Colonic mucosa (tissue), 4 donors: Measurements from ENCODE around the gene ING1. TPM values are rescaled to one million over a fixed set of nuclear protein-coding genes. Genes with fewer than 3 reads are reported as not detected.

ENCODE experiments used
- DNase-seq: peaks from one replicate; pipeline ENCODE4 v3.0.0-alpha.2; 2020
- H3K27ac ChIP-seq: fragments of 200-600 bp; one replicate; pipeline ENCODE4 v1.8.0; 2021
- H3K27me3 ChIP-seq: fragments of 200-600 bp; one replicate; pipeline ENCODE4 v1.8.0; 2021
- H3K36me3 ChIP-seq: fragments of 200-600 bp; one replicate; pipeline ENCODE4 v1.8.0; 2021
- H3K4me1 ChIP-seq: fragments of 200-600 bp; one replicate; pipeline ENCODE4 v1.8.0; 2021; ENCODE audit warnings: mild to moderate bottlenecking
- H3K4me3 ChIP-seq: fragments of 200-600 bp; one replicate; pipeline ENCODE4 v1.8.0; 2021
- H3K9ac ChIP-seq, 2 donors: one replicate each; pipeline ENCODE4 v1.7.0; 2013; ENCODE audit warnings: control low read depth in 2 of 2, low read depth in 2 of 2, low read length in 2 of 2
- H3K9me3 ChIP-seq: fragments of 200-600 bp; one replicate; pipeline ENCODE4 v1.8.0; 2021
- intact Hi-C: fragments of 100-400 bp; cut with DNase I; formaldehyde crosslinking; loops from one replicate; pipeline ENCODE4 v1.14.1; 2022
- total RNA-seq, 2 donors: library from RNA; stranded (reverse); fragmentation: NEBNext Ultra II Directional in 1 of 2; extraction: Animal tissue kit (Norgen Biotek cat#: 25700) in 1 of 2; gene quantifications; one replicate each; pipeline ENCODE4 v1.2.1, GENCODE V29; 2021
- TF ChIP-seq, protein P1 (sequence below): fragments of 200-600 bp; IDR thresholded peaks from one replicate; pipeline ENCODE4 v1.8.0; 2022; ENCODE audit warnings: antibody characterized with exemption, mild to moderate bottlenecking
- donor health status: healthy.
- donor health status: DM: no; HTN: no; CAD: no.
- donor health status: DM: no; HTN: no; CAD: no.

ING1 gene
- total RNA-seq, 2 donors from 2014 or later, result 17.4 to 17.9 TPM

DNA sequence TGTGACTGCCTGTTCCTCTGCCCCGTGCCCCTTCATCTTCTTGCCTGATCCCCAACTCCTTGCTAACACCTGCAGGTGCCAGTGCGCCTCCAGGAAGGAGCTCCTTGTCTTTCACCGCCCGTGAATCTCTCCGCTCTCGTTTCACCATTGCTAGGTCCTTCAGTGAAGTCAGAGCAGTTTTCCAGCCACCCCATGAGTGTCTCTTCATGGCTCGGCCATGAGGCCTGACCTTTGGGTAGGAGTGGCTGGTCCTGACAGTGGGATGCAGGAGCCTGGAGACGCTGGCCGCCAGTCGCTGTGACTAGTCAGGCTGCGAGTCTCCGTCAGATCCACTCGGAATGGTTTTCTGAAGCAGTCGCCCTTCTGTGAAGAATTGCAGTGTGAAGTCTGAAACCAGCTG is 43.8 kb downstream of the ING1 start:
- intact Hi-C loops, result no loop called here
- Histone ChIP-seq H3K27me3 (no peaks in the 10 kb centered on the region), H3K36me3 (no peaks in the 10 kb centered on the region), H3K4me1 (no peaks in the 10 kb centered on the region), H3K4me3 (no peak overlapping the region), H3K9ac (no peak overlapping the region), H3K9me3 (no peaks in the 10 kb centered on the region), H3K27ac (no peak overlapping the region)
- TF ChIP-seq, protein P1, sequence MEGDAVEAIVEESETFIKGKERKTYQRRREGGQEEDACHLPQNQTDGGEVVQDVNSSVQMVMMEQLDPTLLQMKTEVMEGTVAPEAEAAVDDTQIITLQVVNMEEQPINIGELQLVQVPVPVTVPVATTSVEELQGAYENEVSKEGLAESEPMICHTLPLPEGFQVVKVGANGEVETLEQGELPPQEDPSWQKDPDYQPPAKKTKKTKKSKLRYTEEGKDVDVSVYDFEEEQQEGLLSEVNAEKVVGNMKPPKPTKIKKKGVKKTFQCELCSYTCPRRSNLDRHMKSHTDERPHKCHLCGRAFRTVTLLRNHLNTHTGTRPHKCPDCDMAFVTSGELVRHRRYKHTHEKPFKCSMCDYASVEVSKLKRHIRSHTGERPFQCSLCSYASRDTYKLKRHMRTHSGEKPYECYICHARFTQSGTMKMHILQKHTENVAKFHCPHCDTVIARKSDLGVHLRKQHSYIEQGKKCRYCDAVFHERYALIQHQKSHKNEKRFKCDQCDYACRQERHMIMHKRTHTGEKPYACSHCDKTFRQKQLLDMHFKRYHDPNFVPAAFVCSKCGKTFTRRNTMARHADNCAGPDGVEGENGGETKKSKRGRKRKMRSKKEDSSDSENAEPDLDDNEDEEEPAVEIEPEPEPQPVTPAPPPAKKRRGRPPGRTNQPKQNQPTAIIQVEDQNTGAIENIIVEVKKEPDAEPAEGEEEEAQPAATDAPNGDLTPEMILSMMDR, result no peak
- DNase-seq, result no peak

DNA sequence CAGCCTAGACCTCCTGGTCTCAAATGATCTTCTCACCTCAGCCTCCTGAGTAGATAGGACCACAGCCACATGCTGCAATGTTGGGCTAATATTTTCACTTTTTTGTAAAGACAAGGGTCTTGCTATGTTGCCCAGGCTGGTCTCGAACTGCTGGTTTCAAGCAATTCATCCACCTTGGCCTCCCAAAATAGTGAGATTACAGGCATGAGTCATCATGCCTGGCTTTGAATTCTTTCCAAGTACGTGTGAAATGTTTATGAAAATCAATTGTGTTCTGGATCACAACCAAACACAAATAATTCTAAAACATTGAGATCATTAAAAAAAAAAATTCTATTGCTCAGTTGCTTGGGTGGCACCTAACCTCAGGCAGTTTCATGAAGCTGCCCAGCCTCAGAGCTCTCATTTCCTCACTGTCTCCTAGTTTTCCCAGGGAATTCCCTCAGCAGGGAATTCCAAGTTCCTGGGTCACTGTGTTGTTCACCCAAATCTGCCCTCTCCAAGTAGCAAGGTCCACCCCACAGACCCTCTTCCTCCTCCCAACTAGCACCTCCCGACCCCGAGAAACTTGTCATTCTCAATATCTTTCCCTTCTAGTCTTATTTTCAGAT is 44.8 kb downstream of the ING1 start:
- no peaks in the 10 kb centered on the region for H3K27me3 ChIP-seq
- no peaks in the 10 kb centered on the region for H3K9me3 ChIP-seq
- no peak for DNase-seq
- no peak overlapping the region for H3K27ac ChIP-seq
- H3K4me1 ChIP-seq, result no peaks in the 10 kb centered on the region
- no peaks in the 10 kb centered on the region for H3K36me3 ChIP-seq
- TF ChIP-seq, protein P1, result no peak
- intact Hi-C loops, result no loop called here
- no peak overlapping the region for H3K9ac ChIP-seq
- H3K4me3 ChIP-seq, result no peak overlapping the region

DNA sequence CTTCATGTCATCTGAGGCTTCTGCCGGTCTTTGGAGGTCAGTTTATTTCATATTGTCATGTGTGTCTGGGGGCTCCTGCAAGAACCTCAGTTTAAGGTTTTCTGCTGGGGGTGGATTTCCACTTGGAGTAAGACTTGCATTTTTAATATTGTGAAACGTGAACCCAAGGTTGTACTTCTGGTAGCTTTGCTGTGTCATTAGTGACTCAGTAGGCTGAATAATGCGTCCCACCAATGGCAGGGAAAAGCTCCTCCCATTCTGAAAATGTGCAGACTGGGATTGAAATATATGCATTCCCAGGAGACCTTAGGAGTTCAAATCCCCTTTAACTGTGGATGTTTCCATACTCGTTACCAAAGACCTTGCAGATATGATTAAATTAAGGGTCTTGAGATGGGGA is 46.2 kb downstream of the ING1 start:
- TF ChIP-seq, protein P1, result no peak
- no peak overlapping the region for H3K9ac ChIP-seq
- no peak overlapping the region for H3K4me3 ChIP-seq
- H3K27ac ChIP-seq, result no peak overlapping the region
- H3K4me1 ChIP-seq, result no peaks in the 10 kb centered on the region
- DNase-seq, result no peak
- intact Hi-C loops, result no loop called here
- no peaks in the 10 kb centered on the region for H3K9me3 ChIP-seq
- H3K27me3 ChIP-seq, result no peaks in the 10 kb centered on the region
- H3K36me3 ChIP-seq, result no peaks in the 10 kb centered on the region

DNA sequence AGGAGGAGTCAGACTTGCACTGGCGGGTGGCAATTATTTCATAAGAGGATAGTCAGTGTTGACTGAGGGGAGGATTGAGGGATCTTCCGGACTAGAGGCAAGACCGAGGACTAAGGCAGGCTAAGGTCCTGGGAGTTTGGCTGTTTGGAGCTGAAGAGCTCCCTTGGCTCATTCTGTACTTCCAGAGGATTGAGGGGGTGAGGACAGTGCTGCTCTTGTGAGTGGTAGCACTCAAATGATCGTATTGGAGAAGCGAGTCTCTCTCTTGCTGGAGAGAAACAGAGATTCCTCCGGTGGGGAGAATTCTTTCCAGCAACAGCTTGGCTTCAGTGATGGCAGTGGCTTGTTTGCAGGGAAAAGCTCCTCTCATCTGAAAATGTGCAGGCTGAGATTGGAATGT is 47.1 kb downstream of the ING1 start:
- no peak overlapping the region for H3K4me3 ChIP-seq
- TF ChIP-seq, protein P1, result no peak
- H3K9ac ChIP-seq, result no peak overlapping the region
- no peaks in the 10 kb centered on the region for H3K4me1 ChIP-seq
- DNase-seq, result no peak
- intact Hi-C loops, result no loop called here
- no peaks in the 10 kb centered on the region for H3K36me3 ChIP-seq
- no peaks in the 10 kb centered on the region for H3K9me3 ChIP-seq
- no peaks in the 10 kb centered on the region for H3K27me3 ChIP-seq
- no peak overlapping the region for H3K27ac ChIP-seq

DNA sequence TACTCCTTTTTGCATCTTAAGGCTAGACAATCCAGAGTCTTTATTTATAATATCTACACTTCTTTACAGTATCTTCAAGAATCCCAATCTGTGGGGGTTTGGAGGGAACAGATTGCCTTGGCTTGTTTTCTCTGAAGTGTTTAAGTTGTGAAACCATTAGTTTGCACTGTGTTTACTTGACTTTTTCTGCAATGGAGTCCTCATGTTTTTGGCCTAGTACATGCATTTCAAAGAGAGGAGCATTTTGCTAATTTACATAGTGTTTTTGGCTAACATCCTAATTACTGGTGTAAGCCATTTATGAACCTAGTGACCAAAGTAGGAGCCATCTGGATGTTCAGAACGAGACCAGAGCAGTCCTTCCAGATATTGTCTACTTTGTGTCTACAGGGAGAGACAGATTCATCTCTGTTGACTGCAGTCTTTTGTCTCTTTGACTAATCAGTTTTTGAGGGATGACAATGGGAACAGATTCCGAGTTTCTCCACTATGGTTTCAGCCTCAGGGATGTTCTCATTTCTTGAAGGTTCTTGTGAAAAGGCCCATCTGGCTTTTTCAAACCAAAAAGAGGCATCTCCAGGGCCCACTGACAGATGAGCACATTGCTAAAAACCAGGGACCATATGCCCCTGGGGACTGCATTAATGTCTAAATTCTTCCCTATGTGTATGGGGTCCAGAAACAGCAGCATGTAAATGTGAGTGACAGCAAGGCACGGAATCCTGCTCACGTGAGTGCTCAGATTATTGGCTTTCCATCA is 53.4 kb downstream of the ING1 start:
- H3K27ac ChIP-seq, result no peak overlapping the region
- H3K4me1 ChIP-seq, result no peaks in the 10 kb centered on the region
- H3K27me3 ChIP-seq, result no peaks in the 10 kb centered on the region
- H3K9me3 ChIP-seq, result no peaks in the 10 kb centered on the region
- TF ChIP-seq, protein P1, result no peak
- H3K4me3 ChIP-seq, result no peak overlapping the region
- no peak overlapping the region for H3K9ac ChIP-seq
- H3K36me3 ChIP-seq, result no peaks in the 10 kb centered on the region
- no peak for DNase-seq
- intact Hi-C loops, result no loop called here
